HepG2 (cell line): ENCODE results near the gene FCHO2. TPM values are rescaled to one million over a fixed set of nuclear protein-coding genes. Genes with fewer than 3 reads are reported as not detected.
A peak's percentile ranks its signal among the peaks of the same experiment; 100 is the strongest.

Experiments used
- ATAC-seq: fragments of 200-7000 bp; cut with Tn5 transposase; 3 replicates; pipeline ENCODE4 v1.9.1; 2020; ENCODE audit warnings: mild to moderate bottlenecking, moderate library complexity
- BruUV-seq: library from RNA; stranded (reverse); fragments of 400-500 nt; replicated peaks from 2 replicates; lab custom pipeline; 2021; lab: Mats Ljungman, UMichigan
- CTCF ChIA-PET: fragments of 300-600 bp; formaldehyde crosslinking; extraction: SDS; loops from one replicate; lab custom pipeline; 2021; ENCODE audit warnings: low total read pairs, inconsistent platforms, low intra/inter-chr PET ratio; lab: Yijun Ruan, JAX
- POLR2A ChIA-PET: fragments of 350-600 bp; sonication (Branson Sonifier 250); formaldehyde crosslinking; loops from one replicate; lab custom pipeline; 2020; ENCODE audit warnings: antibody characterized with exemption, inconsistent platforms; lab: Yijun Ruan, JAX
- DNase-seq: peaks from one replicate; pipeline ENCODE4 v3.0.0-alpha.2; 2015; ENCODE audit warnings: low spot score
- FAIRE-seq: peaks from 3 replicates; lab custom pipeline; 2011; peaks lifted over from hg19 to GRCh38; lab: Jason Lieb, UNC
- H2AFZ ChIP-seq: one replicate; pipeline ENCODE4 v1.6.1; 2011; ENCODE audit warnings: low read length, inconsistent platforms
- H3K27ac ChIP-seq: fragments of 300-600 bp; 3 replicates; pipeline ENCODE4 v1.8.0; 2011; ENCODE audit warnings: mixed run types, mild to moderate bottlenecking, mixed read lengths, low read length, inconsistent platforms; ENCODE audit not compliant: insufficient read depth; ENCODE audit errors: extremely low read length
- H3K27me3 ChIP-seq, 2 experiments: fragments of 200-600 bp in 1 of 2; 2 replicates in 1 of 2; 3 replicates in 1 of 2; pipeline versions ENCODE4 v1.6.0 to v1.8.0; 2011; ENCODE audit warnings: low read length in 2 of 2, mild to moderate bottlenecking in 2 of 2, moderate library complexity in 2 of 2, inconsistent platforms in 1 of 2; ENCODE audit not compliant: insufficient read depth in 2 of 2, control insufficient read depth in 1 of 2
- H3K36me3 ChIP-seq, 2 experiments: fragments of 200-600 bp in 1 of 2; replicated peaks in 1 of 2; 2 replicates in 1 of 2; 3 replicates in 1 of 2; pipeline versions ENCODE4 v1.5.1 to v1.8.0; 2011; ENCODE audit warnings: low read length in 2 of 2, inconsistent platforms in 1 of 2; ENCODE audit not compliant: insufficient read depth in 2 of 2, control insufficient read depth in 1 of 2
- H3K4me1 ChIP-seq: 2 replicates; pipeline ENCODE4 v1.5.1; 2012; ENCODE audit warnings: low read length, inconsistent platforms; ENCODE audit not compliant: insufficient read depth
- H3K4me2 ChIP-seq: 2 replicates; pipeline ENCODE4 v1.6.0; 2011; ENCODE audit warnings: low read depth, low read length, inconsistent platforms
- H3K4me3 ChIP-seq, 3 experiments: fragments of 200-600 bp in 1 of 3; sonication (generic), shearing (Covaris generic) in 1 of 3; replicated peaks in 1 of 3; 2 replicates each; pipeline ENCODE4 v1.5.1; 2011 to 2016; ENCODE audit warnings: low read length in 3 of 3, inconsistent platforms in 2 of 3, low read depth in 2 of 3, mild to moderate bottlenecking in 2 of 3, control low read depth in 1 of 3, mixed read lengths in 1 of 3; ENCODE audit not compliant: insufficient read depth in 1 of 3
- H3K79me2 ChIP-seq: one replicate; pipeline ENCODE4 v1.6.1; 2011; ENCODE audit warnings: low read length, inconsistent platforms; ENCODE audit not compliant: insufficient read depth
- H3K9ac ChIP-seq: 2 replicates; pipeline ENCODE4 v1.6.0; 2011; ENCODE audit warnings: mild to moderate bottlenecking, low read depth, low read length, inconsistent platforms; ENCODE audit not compliant: insufficient read depth
- H3K9me3 ChIP-seq: 2 replicates; pipeline ENCODE4 v1.5.1; 2012; ENCODE audit warnings: mild to moderate bottlenecking, low read length
- H4K20me1 ChIP-seq: 2 replicates; pipeline ENCODE4 v1.6.0; 2011; ENCODE audit warnings: inconsistent platforms, mild to moderate bottlenecking, low read length, moderate library complexity; ENCODE audit not compliant: insufficient read depth
- CBX5 ChIP-seq: sonication (generic); formaldehyde crosslinking; IDR thresholded peaks from 2 replicates; pipeline ENCODE4 v1.4.0; 2020; ENCODE audit warnings: missing genetic modification reagents, borderline replicate concordance
- JUN ChIP-seq: sonication (generic); formaldehyde crosslinking; IDR thresholded peaks from 2 replicates; pipeline ENCODE4 v1.4.0; 2020; ENCODE audit warnings: mild to moderate bottlenecking, missing genetic modification reagents
- ZNF382 ChIP-seq: sonication (generic); formaldehyde crosslinking; IDR thresholded peaks from 2 replicates; pipeline ENCODE4 v1.5.0; 2020; ENCODE audit warnings: missing genetic modification reagents, mild to moderate bottlenecking, borderline replicate concordance
- ZNF770 ChIP-seq: sonication (generic); formaldehyde crosslinking; IDR thresholded peaks from 2 replicates; pipeline ENCODE4 v1.5.0; 2020; ENCODE audit warnings: mild to moderate bottlenecking, missing genetic modification reagents
- WGBS: methylation state at CpG from one replicate; pipeline ENCODE4 v1.1.6; 2017; ENCODE audit warnings: low lambda C conversion rate; 5-methylcytosine and 5-hydroxymethylcytosine counted together
- in situ Hi-C: cut with HindIII; loops from 2 replicates; pipeline ENCODE4 v1.10.0; 2017; ENCODE audit warnings: low pct_unique_long_range_greater_than_20kb; ENCODE audit not compliant: extremely low pct_ligation_motif_present
- intact Hi-C: fragments of 100-400 bp; cut with micrococcal nuclease; formaldehyde crosslinking; loops from one replicate; pipeline ENCODE4 v1.10.0; 2022; ENCODE audit not compliant: unreplicated experiment
- polyA plus RNA-seq, 8 experiments: library from polyadenylated mRNA; depleted of rRNA in 3 of 8; stranded (reverse) in 7 of 8; unstranded in 1 of 8; fragments of >200 nt; fragmentation: Illumina TruSeq in 4 of 8; extraction: Trizol in 4 of 8; gene quantifications; 2 replicates each; pipeline versions ENCODE4 v1.2.1 to v1.2.3, GENCODE V29; 2011 to 2016; ENCODE audit warnings: low read depth in 4 of 8, missing spikeins in 1 of 8, mixed read lengths in 1 of 8; ENCODE audit not compliant: insufficient read depth in 1 of 8
- total RNA-seq, 5 experiments: library from RNA; depleted of rRNA; stranded (reverse); fragments of >200 nt; fragmentation: Illumina TruSeq; extraction: Trizol; gene quantifications; 2 replicates each; pipeline ENCODE4 v1.2.3, GENCODE V29; 2016; ENCODE audit warnings: low read depth in 1 of 5
- TF ChIP-seq, protein P1 (sequence below): sonication (generic); formaldehyde crosslinking; conservative IDR thresholded peaks from 2 replicates; pipeline ENCODE4 v1.8.0; 2022; ENCODE audit warnings: low read depth, missing genetic modification reagents
- TF ChIP-seq, protein P2 (sequence below): IDR thresholded peaks from 2 replicates; pipeline ENCODE4 v1.6.1; 2016; ENCODE audit warnings: mild to moderate bottlenecking, missing biosample characterization, missing genetic modification reagents
- TF ChIP-seq, protein P3 (sequence below): fragments of 450-650 bp; IDR thresholded peaks from 2 replicates; pipeline ENCODE4 v1.6.1; 2016
- TF ChIP-seq, protein P4 (sequence below): sonication (generic); formaldehyde crosslinking; IDR thresholded peaks from 2 replicates; pipeline ENCODE4 v1.4.0; 2020; ENCODE audit warnings: missing genetic modification reagents
- TF ChIP-seq, protein P5 (sequence below): sonication (generic); formaldehyde crosslinking; IDR thresholded peaks from 2 replicates; pipeline ENCODE4 v1.5.1; 2020; ENCODE audit warnings: missing genetic modification reagents, mild to moderate bottlenecking, borderline replicate concordance

FCHO2 gene
- total and polyA plus RNA-seq, 2 of the 13 experiments (the other 11 are each of a cell fraction or from before 2014, with no cell fraction given), result 11.6 to 17.3 TPM

DNA sequence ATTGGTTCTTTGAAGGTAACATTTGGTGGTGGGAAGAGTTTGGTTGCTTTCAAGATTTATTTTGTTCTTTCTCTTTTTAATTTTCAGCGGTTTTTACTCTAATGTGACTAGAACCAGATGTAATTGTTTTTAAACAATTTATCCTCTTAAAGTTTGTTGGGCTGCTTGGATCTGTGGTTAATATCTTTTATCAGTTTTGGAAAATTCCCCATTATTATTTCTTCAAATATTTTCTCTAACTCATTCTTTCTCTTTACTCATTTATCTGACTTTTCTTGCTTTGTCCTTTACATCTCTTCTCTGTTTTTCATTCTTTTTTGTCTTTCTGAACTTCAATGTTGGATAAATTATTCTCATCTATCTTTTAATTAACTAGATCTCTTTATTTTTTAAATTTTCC is 29.9 kb downstream of the FCHO2 start:
- peaks cover 0 to 7% of the 10 kb centered on the region in 2 experiments; a peak in 2 of 5 replicates for H3K36me3 ChIP-seq
- DNase-seq (no peak), ATAC-seq (no peak), FAIRE-seq (no peak)
- H2AFZ ChIP-seq, result no peak overlapping the region
- no peak overlapping the region for H3K9ac ChIP-seq
- H4K20me1 ChIP-seq, result no peaks in the 10 kb centered on the region
- no peak overlapping the region for H3K4me3 ChIP-seq
- CTCF ChIA-PET, result no interaction called here
- TF ChIP-seq CBX5, result no peak
- TF ChIP-seq, protein P1, sequence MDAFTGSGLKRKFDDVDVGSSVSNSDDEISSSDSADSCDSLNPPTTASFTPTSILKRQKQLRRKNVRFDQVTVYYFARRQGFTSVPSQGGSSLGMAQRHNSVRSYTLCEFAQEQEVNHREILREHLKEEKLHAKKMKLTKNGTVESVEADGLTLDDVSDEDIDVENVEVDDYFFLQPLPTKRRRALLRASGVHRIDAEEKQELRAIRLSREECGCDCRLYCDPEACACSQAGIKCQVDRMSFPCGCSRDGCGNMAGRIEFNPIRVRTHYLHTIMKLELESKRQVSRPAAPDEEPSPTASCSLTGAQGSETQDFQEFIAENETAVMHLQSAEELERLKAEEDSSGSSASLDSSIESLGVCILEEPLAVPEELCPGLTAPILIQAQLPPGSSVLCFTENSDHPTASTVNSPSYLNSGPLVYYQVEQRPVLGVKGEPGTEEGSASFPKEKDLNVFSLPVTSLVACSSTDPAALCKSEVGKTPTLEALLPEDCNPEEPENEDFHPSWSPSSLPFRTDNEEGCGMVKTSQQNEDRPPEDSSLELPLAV (CRISPR knock-in tag), result no peak
- TF ChIP-seq JUN (CRISPR knock-in tag), result no peak
- TF ChIP-seq, protein P2, sequence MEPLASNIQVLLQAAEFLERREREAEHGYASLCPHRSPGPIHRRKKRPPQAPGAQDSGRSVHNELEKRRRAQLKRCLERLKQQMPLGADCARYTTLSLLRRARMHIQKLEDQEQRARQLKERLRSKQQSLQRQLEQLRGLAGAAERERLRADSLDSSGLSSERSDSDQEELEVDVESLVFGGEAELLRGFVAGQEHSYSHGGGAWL (CRISPR knock-in tag), result no peak
- no peaks in the 10 kb centered on the region for H3K27me3 ChIP-seq
- POLR2A ChIA-PET, result no interaction called here
- WGBS, result 97% methylated on average over 1 of the region's 1 CpG
- peaks cover 18% of the 10 kb centered on the region for H3K79me2 ChIP-seq
- no peak overlapping the region for H3K27ac ChIP-seq
- no peaks in the 10 kb centered on the region for H3K9me3 ChIP-seq
- in situ Hi-C loops (no loop called here), intact Hi-C loops (no loop called here)
- no TSS peak for BruUV-seq
- no peak overlapping the region for H3K4me2 ChIP-seq
- no peaks in the 10 kb centered on the region for H3K4me1 ChIP-seq

DNA sequence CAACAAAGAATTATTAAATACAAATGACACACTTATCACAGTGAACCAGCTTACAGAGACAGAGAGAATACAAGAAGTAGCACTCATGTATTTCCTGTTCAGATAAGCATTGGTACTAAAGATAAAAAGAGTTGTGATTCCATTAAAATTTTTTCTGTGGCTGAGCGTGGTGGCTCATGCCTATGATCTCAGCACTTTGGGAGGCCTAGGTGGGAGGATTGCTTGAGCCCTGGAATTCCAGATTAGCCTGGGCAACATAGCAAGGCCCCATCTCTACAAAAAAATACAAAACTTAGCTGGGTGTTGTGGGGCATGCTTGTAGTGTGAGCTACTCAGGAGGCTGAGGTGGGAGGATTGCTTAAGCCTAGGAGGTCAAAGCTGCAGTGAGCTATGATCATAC is 32.9 kb downstream of the FCHO2 start:
- ChIA-PET POLR2A (no interaction called here), CTCF (no interaction called here)
- FAIRE-seq (no peak), ATAC-seq (no peak), DNase-seq (no peak)
- Histone ChIP-seq H3K9ac (no peak overlapping the region), H3K27me3 (no peaks in the 10 kb centered on the region), H3K4me3 (no peak overlapping the region), H3K36me3 (peaks cover 0 to 22% of the 10 kb centered on the region in 2 experiments; a peak in 3 of 5 replicates), H4K20me1 (no peaks in the 10 kb centered on the region), H3K4me2 (no peak overlapping the region), H3K79me2 (peaks cover 12% of the 10 kb centered on the region), H3K27ac (no peak overlapping the region), H2AFZ (no peak overlapping the region), H3K4me1 (no peaks in the 10 kb centered on the region), H3K9me3 (no peaks in the 10 kb centered on the region)
- intact Hi-C loops, result no loop called here
- no TSS peak for BruUV-seq
- in situ Hi-C loops, result no loop called here
- 86% methylated on average over 1 of the region's 1 CpG for WGBS
- TF ChIP-seq ZNF770 (CRISPR knock-in tag), result 0 out of 2 replicates have a peak, but pooled peaks have one; percentile 49
- TF ChIP-seq, protein P3, sequence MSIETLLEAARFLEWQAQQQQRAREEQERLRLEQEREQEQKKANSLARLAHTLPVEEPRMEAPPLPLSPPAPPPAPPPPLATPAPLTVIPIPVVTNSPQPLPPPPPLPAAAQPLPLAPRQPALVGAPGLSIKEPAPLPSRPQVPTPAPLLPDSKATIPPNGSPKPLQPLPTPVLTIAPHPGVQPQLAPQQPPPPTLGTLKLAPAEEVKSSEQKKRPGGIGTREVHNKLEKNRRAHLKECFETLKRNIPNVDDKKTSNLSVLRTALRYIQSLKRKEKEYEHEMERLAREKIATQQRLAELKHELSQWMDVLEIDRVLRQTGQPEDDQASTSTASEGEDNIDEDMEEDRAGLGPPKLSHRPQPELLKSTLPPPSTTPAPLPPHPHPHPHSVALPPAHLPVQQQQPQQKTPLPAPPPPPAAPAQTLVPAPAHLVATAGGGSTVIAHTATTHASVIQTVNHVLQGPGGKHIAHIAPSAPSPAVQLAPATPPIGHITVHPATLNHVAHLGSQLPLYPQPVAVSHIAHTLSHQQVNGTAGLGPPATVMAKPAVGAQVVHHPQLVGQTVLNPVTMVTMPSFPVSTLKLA, result no peak
- TF ChIP-seq, protein P4, sequence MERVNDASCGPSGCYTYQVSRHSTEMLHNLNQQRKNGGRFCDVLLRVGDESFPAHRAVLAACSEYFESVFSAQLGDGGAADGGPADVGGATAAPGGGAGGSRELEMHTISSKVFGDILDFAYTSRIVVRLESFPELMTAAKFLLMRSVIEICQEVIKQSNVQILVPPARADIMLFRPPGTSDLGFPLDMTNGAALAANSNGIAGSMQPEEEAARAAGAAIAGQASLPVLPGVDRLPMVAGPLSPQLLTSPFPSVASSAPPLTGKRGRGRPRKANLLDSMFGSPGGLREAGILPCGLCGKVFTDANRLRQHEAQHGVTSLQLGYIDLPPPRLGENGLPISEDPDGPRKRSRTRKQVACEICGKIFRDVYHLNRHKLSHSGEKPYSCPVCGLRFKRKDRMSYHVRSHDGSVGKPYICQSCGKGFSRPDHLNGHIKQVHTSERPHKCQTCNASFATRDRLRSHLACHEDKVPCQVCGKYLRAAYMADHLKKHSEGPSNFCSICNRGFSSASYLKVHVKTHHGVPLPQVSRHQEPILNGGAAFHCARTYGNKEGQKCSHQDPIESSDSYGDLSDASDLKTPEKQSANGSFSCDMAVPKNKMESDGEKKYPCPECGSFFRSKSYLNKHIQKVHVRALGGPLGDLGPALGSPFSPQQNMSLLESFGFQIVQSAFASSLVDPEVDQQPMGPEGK (CRISPR knock-in tag), result no peak
- no peak for TF ChIP-seq ZNF382 (CRISPR knock-in tag)
- TF ChIP-seq, protein P5, sequence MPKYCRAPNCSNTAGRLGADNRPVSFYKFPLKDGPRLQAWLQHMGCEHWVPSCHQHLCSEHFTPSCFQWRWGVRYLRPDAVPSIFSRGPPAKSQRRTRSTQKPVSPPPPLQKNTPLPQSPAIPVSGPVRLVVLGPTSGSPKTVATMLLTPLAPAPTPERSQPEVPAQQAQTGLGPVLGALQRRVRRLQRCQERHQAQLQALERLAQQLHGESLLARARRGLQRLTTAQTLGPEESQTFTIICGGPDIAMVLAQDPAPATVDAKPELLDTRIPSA (CRISPR knock-in tag), result no peak
